ENCODE data around the gene C2orf81.

- TF ChIP-seq ZBED1 (IDR thresholded peaks at IDR 0.05; ENCODE audit: borderline replicate concordance) (no peak), USF2 (IDR thresholded peaks at IDR 0.05; ENCODE audit: borderline replicate concordance, low read depth, low read length) (no peak), BACH1 (IDR thresholded peaks at IDR 0.05; ENCODE audit: borderline replicate concordance) (no peak), RCOR1 (conservative IDR thresholded peaks at IDR 0.05; ENCODE audit: low read depth, low read length) (no peak), HCFC1 (IDR thresholded peaks at IDR 0.05; ENCODE audit: low read length) (no peak), E4F1 (IDR thresholded peaks at IDR 0.05; ENCODE audit: borderline replicate concordance, partially characterized antibody) (no peak), CTCF (IDR thresholded peaks at IDR 0.05 in 2 of 3, conservative IDR thresholded peaks at IDR 0.05 in 1 of 3; ENCODE audit: control insufficient read depth in 2 of 3, extremely low read depth in 1 of 3, insufficient read depth in 1 of 3, low read depth in 3 of 3, low read length in 3 of 3) (no peak), POLR2A (IDR thresholded peaks at IDR 0.05; ENCODE audit: low read depth, low read length) (no peak), ATF2 (IDR thresholded peaks at IDR 0.05; ENCODE audit: low read length) (no peak), BCLAF1 (IDR thresholded peaks at IDR 0.05) (no peak), SIN3A (IDR thresholded peaks at IDR 0.05; ENCODE audit: low read depth, low read length) (no peak)
These were observed 4.2 kb downstream of the C2orf81 start for GRCh38 chr2:74417197-74417596.
